Muscle layer of duodenum (tissue), 2 donors: ENCODE results near the gene TSPYL6.
"Not testable (repeated sequence)": the region's sequence is repeated elsewhere in the genome, so short reads cannot be mapped to it uniquely, and the experiment has no call there.

Source experiments
- H3K27ac ChIP-seq: one replicate; pipeline ENCODE4 v1.7.0; 2013; ENCODE audit warnings: mild to moderate bottlenecking, low read length
- H3K27me3 ChIP-seq: one replicate; pipeline ENCODE4 v1.7.0; 2013; ENCODE audit warnings: low read depth, mild to moderate bottlenecking, control low read depth, low read length
- H3K36me3 ChIP-seq, 2 donors: one replicate each; pipeline ENCODE4 v1.7.0; 2013; ENCODE audit warnings: low read length in 2 of 2, control low read depth in 1 of 2, mild to moderate bottlenecking in 1 of 2; ENCODE audit not compliant: insufficient read depth in 2 of 2, control insufficient read depth in 1 of 2
- H3K4me1 ChIP-seq, 2 donors: one replicate each; pipeline ENCODE4 v1.7.0; 2013; ENCODE audit warnings: low read length in 2 of 2, mild to moderate bottlenecking in 2 of 2, control low read depth in 1 of 2, moderate library complexity in 1 of 2; ENCODE audit not compliant: insufficient read depth in 2 of 2, control insufficient read depth in 1 of 2
- H3K4me3 ChIP-seq, 2 donors: one replicate each; pipeline ENCODE4 v1.7.0; 2013; ENCODE audit warnings: low read length in 2 of 2, low read depth in 1 of 2, mild to moderate bottlenecking in 1 of 2
- H3K9me3 ChIP-seq, 2 donors: one replicate each; pipeline ENCODE4 v1.7.0; 2013; ENCODE audit warnings: low read length in 2 of 2, control low read depth in 1 of 2, mild to moderate bottlenecking in 1 of 2; ENCODE audit not compliant: control insufficient read depth in 1 of 2
- donor health status: healthy.

The TSPYL6 gene

DNA sequence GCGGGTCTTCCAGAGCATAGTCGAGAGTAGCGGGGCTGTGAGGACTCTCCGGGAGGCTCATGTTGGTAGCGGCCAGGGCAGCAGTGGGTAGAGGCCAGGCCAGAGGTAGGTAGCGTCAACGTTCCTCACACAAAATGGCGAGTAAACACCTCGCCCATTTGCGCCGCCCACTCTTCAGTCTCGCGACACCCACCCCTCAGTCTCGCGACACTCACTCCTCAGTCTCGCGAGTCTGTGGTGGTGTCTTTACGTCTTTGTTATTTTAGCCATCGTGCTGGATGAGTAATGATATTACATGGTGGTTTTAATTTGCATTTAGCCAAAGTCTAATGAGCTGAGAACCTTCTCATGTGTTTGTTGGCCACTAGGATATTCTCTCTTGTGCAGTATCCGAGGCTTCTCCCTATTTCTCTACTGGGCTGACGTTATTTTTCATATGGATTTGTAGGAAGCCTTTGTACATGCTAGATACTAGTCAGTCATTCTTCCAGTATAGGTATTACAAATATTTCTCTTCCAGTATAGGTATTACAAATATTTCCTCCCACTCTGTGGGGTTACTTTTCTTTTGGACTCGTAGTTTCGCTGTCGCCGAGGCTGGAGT lies at the start of gene TSPYL6:
Gene TSPYL6, minus strand, starts transcription at position 139 of the 604 bp plus-strand sequence. Its CDS starts 78 bp downstream, at position 61.
- Histone ChIP-seq H3K27ac (no peak within 1 kb of the TSS), H3K27me3 (no peaks in the 10 kb centered on the region), H3K36me3 (no peaks in the 10 kb centered on the region), H3K4me3 (no peak within 1 kb of the TSS), H3K9me3 (no peaks in the 10 kb centered on the region), H3K4me1 (no peaks in the 10 kb centered on the region)

DNA sequence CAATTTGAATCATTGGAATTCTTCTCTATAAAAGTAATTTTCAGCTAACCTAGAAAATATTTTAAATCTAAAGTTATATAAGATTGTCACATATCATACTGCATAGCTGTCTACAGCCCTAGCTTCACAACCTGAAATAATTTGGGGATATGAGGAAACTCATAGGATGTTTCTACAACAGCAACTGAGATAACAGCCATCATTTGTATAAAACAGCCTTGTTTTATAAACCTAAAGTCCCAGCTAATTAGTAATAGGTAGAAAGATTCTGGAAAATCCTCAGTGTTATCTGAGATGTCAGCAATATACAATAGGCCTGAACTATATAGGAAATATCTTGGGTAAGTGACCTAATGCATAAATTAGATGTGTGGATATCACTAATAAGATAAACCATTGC lies 47.6 kb upstream of the TSPYL6 start:
- no peaks in the 10 kb centered on the region for H3K36me3 ChIP-seq
- H3K4me3 ChIP-seq = no peak overlapping the region
- H3K4me1 ChIP-seq = no peaks in the 10 kb centered on the region
- H3K27me3 ChIP-seq = no peaks in the 10 kb centered on the region
- H3K27ac ChIP-seq = no peak overlapping the region
- no peaks in the 10 kb centered on the region for H3K9me3 ChIP-seq

GRCh38 chr2:54298514-54298913 lies 42.5 kb upstream of the TSPYL6 start:
- H3K27me3 ChIP-seq = no peaks in the 10 kb centered on the region
- H3K4me1 ChIP-seq = no peaks in the 10 kb centered on the region
- H3K9me3 ChIP-seq = no peaks in the 10 kb centered on the region
- no peak overlapping the region for H3K27ac ChIP-seq
- no peaks in the 10 kb centered on the region for H3K36me3 ChIP-seq
- H3K4me3 ChIP-seq = no peak overlapping the region

DNA sequence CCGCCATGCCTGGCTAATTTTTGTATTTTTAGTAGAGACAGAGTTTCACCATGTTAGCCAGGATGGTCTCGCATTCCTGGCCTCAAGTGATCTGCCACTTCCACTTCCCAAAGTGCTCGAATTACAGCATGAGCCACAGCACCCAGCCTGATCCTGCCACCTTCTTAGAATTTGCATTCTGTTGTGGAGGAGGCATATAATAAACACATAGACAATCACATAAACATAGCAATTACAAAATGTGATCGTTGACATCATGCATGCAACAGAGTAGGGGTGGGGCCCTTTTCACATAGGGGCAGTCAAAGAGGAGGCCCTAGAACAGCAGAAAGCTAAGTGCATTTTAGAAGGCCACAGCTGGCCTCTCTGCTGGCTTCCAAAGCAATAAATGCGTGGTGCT lies 39.9 kb upstream of the TSPYL6 start:
- Histone ChIP-seq H3K4me3 (no peak overlapping the region), H3K9me3 (no peaks in the 10 kb centered on the region), H3K4me1 (no peaks in the 10 kb centered on the region), H3K27ac (no peak overlapping the region), H3K36me3 (no peaks in the 10 kb centered on the region), H3K27me3 (no peaks in the 10 kb centered on the region)

GRCh38 chr2:54294665-54295064 lies 38.6 kb upstream of the TSPYL6 start:
- not testable (repeated sequence) for H3K27me3 ChIP-seq, H3K4me3 ChIP-seq, H3K4me1 ChIP-seq, H3K9me3 ChIP-seq, H3K36me3 ChIP-seq, H3K27ac ChIP-seq

- Histone ChIP-seq H3K36me3 (no peaks in the 10 kb centered on the region), H3K27me3 (no peaks in the 10 kb centered on the region), H3K4me3 (no peak overlapping the region), H3K9me3 (no peaks in the 10 kb centered on the region), H3K27ac (no peak overlapping the region), H3K4me1 (peaks cover 0 to 5% of the 10 kb centered on the region in 2 donors)
These were observed 34.5 kb upstream of the TSPYL6 start for GRCh38 chr2:54290356-54291025.

DNA sequence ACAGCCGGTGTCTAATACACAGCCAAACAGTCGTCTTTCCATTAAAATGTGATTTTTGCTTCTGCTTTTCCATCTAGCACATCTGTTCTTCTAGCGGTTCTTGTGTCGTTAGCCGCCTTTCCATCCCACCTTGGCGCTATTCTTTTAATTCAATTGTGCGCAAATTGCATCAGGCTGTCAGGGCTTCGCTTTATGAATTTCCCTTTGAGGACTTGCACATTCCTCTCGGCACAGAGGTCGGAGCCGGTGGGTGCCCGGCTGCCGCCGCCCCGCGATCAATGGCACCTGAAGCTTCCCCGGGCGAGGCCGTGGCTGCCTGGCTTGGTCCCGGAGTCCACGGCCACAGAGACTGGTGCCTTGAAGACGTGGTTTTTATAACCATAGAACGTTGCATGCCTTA lies 33.9 kb upstream of the TSPYL6 start:
- Histone ChIP-seq H3K4me1 (peaks cover 0 to 5% of the 10 kb centered on the region in 2 donors), H3K9me3 (no peaks in the 10 kb centered on the region), H3K27me3 (no peaks in the 10 kb centered on the region), H3K27ac (no peak overlapping the region), H3K4me3 (no peak overlapping the region), H3K36me3 (no peaks in the 10 kb centered on the region)

GRCh38 chr2:54287532-54287931 lies 31.5 kb upstream of the TSPYL6 start:
- Histone ChIP-seq H3K4me1 (peaks cover 0 to 5% of the 10 kb centered on the region in 2 donors), H3K36me3 (no peaks in the 10 kb centered on the region), H3K4me3 (no peak overlapping the region), H3K27me3 (no peaks in the 10 kb centered on the region), H3K9me3 (no peaks in the 10 kb centered on the region), H3K27ac (no peak overlapping the region)

- H3K4me3 ChIP-seq = no peak overlapping the region
- H3K4me1 ChIP-seq = peaks cover 0 to 5% of the 10 kb centered on the region in 2 donors
- H3K36me3 ChIP-seq = no peaks in the 10 kb centered on the region
- H3K9me3 ChIP-seq = no peaks in the 10 kb centered on the region
- H3K27me3 ChIP-seq = no peaks in the 10 kb centered on the region
- no peak overlapping the region for H3K27ac ChIP-seq
These were observed 29.4 kb upstream of the TSPYL6 start for GRCh38 chr2:54285451-54285850.

DNA sequence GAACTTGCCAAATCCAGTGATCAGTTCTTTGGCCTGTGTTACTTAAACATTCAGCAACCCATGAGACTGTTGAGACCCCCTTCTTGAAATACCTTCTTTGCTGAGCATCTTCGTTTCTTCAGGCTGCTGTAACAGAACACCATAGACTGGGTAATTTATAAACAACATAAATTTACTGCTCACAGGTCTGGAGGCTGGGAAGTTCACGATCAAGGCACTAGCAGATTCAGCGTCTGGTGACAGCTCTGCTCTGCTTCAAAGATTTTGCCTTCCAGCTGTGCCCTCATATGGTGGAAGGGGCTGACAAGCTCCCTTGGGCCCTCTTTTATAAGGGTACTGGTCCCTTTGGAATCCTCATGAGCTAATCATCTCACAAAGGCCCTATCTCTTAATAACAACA lies 28.8 kb upstream of the TSPYL6 start:
- Histone ChIP-seq H3K27me3 (no peaks in the 10 kb centered on the region), H3K4me3 (no peak overlapping the region), H3K27ac (no peak overlapping the region), H3K36me3 (no peaks in the 10 kb centered on the region), H3K4me1 (peaks cover 0 to 5% of the 10 kb centered on the region in 2 donors), H3K9me3 (no peaks in the 10 kb centered on the region)

GRCh38 chr2:54279385-54279784 lies 23.4 kb upstream of the TSPYL6 start:
- no peaks in the 10 kb centered on the region for H3K36me3 ChIP-seq
- H3K4me3 ChIP-seq = no peak overlapping the region
- no peaks in the 10 kb centered on the region for H3K27me3 ChIP-seq
- H3K27ac ChIP-seq = no peak overlapping the region
- H3K9me3 ChIP-seq = no peaks in the 10 kb centered on the region
- H3K4me1 ChIP-seq = no peaks in the 10 kb centered on the region

GRCh38 chr2:54275541-54275940 lies 19.5 kb upstream of the TSPYL6 start:
- Histone ChIP-seq H3K9me3 (no peaks in the 10 kb centered on the region), H3K4me1 (no peaks in the 10 kb centered on the region), H3K36me3 (no peaks in the 10 kb centered on the region), H3K27me3 (no peaks in the 10 kb centered on the region), H3K27ac (no peak overlapping the region), H3K4me3 (no peak overlapping the region)
